ENCODE results near the gene PHF2. TPM values are rescaled to one million over a fixed set of nuclear protein-coding genes. Genes with fewer than 3 reads are reported as not detected.

PHF2 gene
- polyA plus RNA-seq, 3 donors = 0.40 to 16.0 (median 0.97) TPM

- peaks cover 9 to 23% of the 10 kb centered on the region in 2 donors for H3K36me3 Mint-ChIP-seq
- no peak for TF ChIP-seq CTCF (IDR thresholded peaks at IDR 0.05)
- peaks cover 7 to 27% (median 13%) of the 10 kb centered on the region in 7 donors for H3K9me3 Mint-ChIP-seq
- no peak overlapping the region for H3K4me3 Mint-ChIP-seq
- DNase-seq = no peak
- H3K27ac Mint-ChIP-seq = peak overlapping the region in 1 of 7 donors; percentile 47
- Histone ChIP-seq H2AFZ (ENCODE audit: insufficient read depth, low read depth, low read length, poor library complexity, severe bottlenecking) (no peak overlapping the region), H3K36me3 (replicated peaks in 1 of 2; ENCODE audit: control insufficient read depth in 1 of 2, insufficient read depth in 2 of 2, low read length in 2 of 2) (no peaks in the 10 kb centered on the region), H3K4me3 (replicated peaks in 1 of 3; ENCODE audit: low read depth in 2 of 3, low read length in 3 of 3) (no peak overlapping the region), H3K9ac (ENCODE audit: insufficient read depth, low read length, poor library complexity, severe bottlenecking) (no peak overlapping the region), H3K4me2 (replicated peaks; ENCODE audit: extremely low read depth, low read length, poor library complexity, severe bottlenecking) (no peak overlapping the region), H3K9me3 (replicated peaks in 1 of 2; ENCODE audit: control insufficient read depth in 1 of 2, insufficient read depth in 1 of 2, low read length in 2 of 2) (peaks cover 0 to 17% of the 10 kb centered on the region in 2 donors), H4K20me1 (ENCODE audit: insufficient read depth, low read length) (peaks cover 80% of the 10 kb centered on the region), H3K27me3 (ENCODE audit: control insufficient read depth in 2 of 2, insufficient read depth in 2 of 2, low read length in 2 of 2) (no peaks in the 10 kb centered on the region), H3K4me1 (ENCODE audit: control insufficient read depth in 1 of 2, insufficient read depth in 2 of 2, low read length in 2 of 2) (peaks cover 8 to 10% of the 10 kb centered on the region in 2 donors), H3K79me2 (ENCODE audit: insufficient read depth, low read length) (peaks cover 77% of the 10 kb centered on the region), H3K27ac (ENCODE audit: low read depth in 1 of 2, low read length in 2 of 2) (no peak overlapping the region)
- intact Hi-C loops (cut with micrococcal nuclease) = no loop called here
- no peaks in the 10 kb centered on the region for H3K27me3 Mint-ChIP-seq (ENCODE audit: low read depth in 3 of 3)
- H3K4me1 Mint-ChIP-seq = peaks cover 23% of the 10 kb centered on the region
- WGBS (ENCODE audit: insufficient coverage) = 100% methylated on average over 2 of the region's 4 CpGs
These were observed 27.5 kb downstream of the PHF2 start for GRCh38 chr9:93603906-93604326.

GRCh38 chr9:93606187-93606586 lies 29.8 kb downstream of the PHF2 start:
- peaks cover 73% of the 10 kb centered on the region for H4K20me1 ChIP-seq (ENCODE audit: insufficient read depth, low read length)
- no peak for TF ChIP-seq CTCF (IDR thresholded peaks at IDR 0.05)
- H3K27me3 Mint-ChIP-seq (ENCODE audit: low read depth in 3 of 3) = no peaks in the 10 kb centered on the region
- no peak overlapping the region for H3K4me2 ChIP-seq (replicated peaks; ENCODE audit: extremely low read depth, low read length, poor library complexity, severe bottlenecking)
- no peak overlapping the region for H3K27ac ChIP-seq (ENCODE audit: low read depth in 1 of 2, low read length in 2 of 2)
- H2AFZ ChIP-seq (ENCODE audit: insufficient read depth, low read depth, low read length, poor library complexity, severe bottlenecking) = no peak overlapping the region
- no peaks in the 10 kb centered on the region for H3K4me1 ChIP-seq (ENCODE audit: control insufficient read depth in 1 of 2, insufficient read depth in 2 of 2, low read length in 2 of 2)
- peaks cover 17 to 41% (median 29%) of the 10 kb centered on the region in 7 donors for H3K9me3 Mint-ChIP-seq
- peaks cover 6 to 19% of the 10 kb centered on the region in 2 donors for H3K36me3 Mint-ChIP-seq
- H3K9me3 ChIP-seq (replicated peaks in 1 of 2; ENCODE audit: control insufficient read depth in 1 of 2, insufficient read depth in 1 of 2, low read length in 2 of 2) = peaks cover 16 to 25% of the 10 kb centered on the region in 2 donors
- H3K27me3 ChIP-seq (ENCODE audit: control insufficient read depth in 2 of 2, insufficient read depth in 2 of 2, low read length in 2 of 2) = no peaks in the 10 kb centered on the region
- peaks cover 2% of the 10 kb centered on the region for H3K4me1 Mint-ChIP-seq
- intact Hi-C loops (cut with micrococcal nuclease) = no loop called here
- H3K79me2 ChIP-seq (ENCODE audit: insufficient read depth, low read length) = peaks cover 75% of the 10 kb centered on the region
- H3K27ac Mint-ChIP-seq = no peak overlapping the region
- H3K4me3 ChIP-seq (replicated peaks in 1 of 3; ENCODE audit: low read depth in 2 of 3, low read length in 3 of 3) = no peak overlapping the region
- H3K4me3 Mint-ChIP-seq = no peak overlapping the region
- no peak for DNase-seq
- peaks cover 0 to 4% of the 10 kb centered on the region in 2 donors for H3K36me3 ChIP-seq (replicated peaks in 1 of 2; ENCODE audit: control insufficient read depth in 1 of 2, insufficient read depth in 2 of 2, low read length in 2 of 2)
- no peak overlapping the region for H3K9ac ChIP-seq (ENCODE audit: insufficient read depth, low read length, poor library complexity, severe bottlenecking)
- no CpG with 5 or more reads among the region's 3 CpGs for whole genome bisulfite sequencing (ENCODE audit: insufficient coverage)

Data from CD14-positive monocyte (primary cell).